M059J (cell line): Measurements from ENCODE around the gene ACAP3. TPM values are rescaled to one million over a fixed set of nuclear protein-coding genes. Genes with fewer than 3 reads are reported as not detected.
"Not testable (repeated sequence)": the region's sequence is repeated elsewhere in the genome, so short reads cannot be mapped to it uniquely, and the experiment has no call there.

Experiments used
- DNase-seq: peaks from one replicate; pipeline ENCODE4 v3.0.0-alpha.2; 2012; ENCODE audit warnings: low read depth
- total RNA-seq: library from RNA; depleted of rRNA; stranded (reverse); fragments of >200 nt; shearing (Covaris generic); gene quantifications from 2 replicates; pipeline ENCODE4 v1.2.3, GENCODE V29; 2014

ACAP3 gene
- total RNA-seq, 1 experiment from 2014 or later, result 13.9 TPM

- DNase-seq, result peak; percentile 22
Measured at GRCh38 chr1:1331068-1331965, 23.6 kb upstream of the ACAP3 start, which contains the start of gene TAS1R3. Gene TAS1R3, plus strand, starts transcription at chr1:1331280. Its CDS starts 66 bp downstream, at chr1:1331346.

- no peak for DNase-seq
Measured at GRCh38 chr1:1330366-1331067, 22.8 kb upstream of the ACAP3 start.

- no peak for DNase-seq
Measured at GRCh38 chr1:1329304-1330210, 21.8 kb upstream of the ACAP3 start.

GRCh38 chr1:1328254-1328653, 20.5 kb upstream of the ACAP3 start:
- DNase-seq, result no peak

- DNase-seq, result no peak
Measured at GRCh38 chr1:1327291-1327690, 19.6 kb upstream of the ACAP3 start.

- DNase-seq, result no peak
Measured at GRCh38 chr1:1326075-1326605, 18.4 kb upstream of the ACAP3 start.

- peak; percentile 43 for DNase-seq
Measured at GRCh38 chr1:1325288-1326074, 17.8 kb upstream of the ACAP3 start.

GRCh38 chr1:1324524-1325287, 17.0 kb upstream of the ACAP3 start, which contains the start of the genes CPTP and INTS11:
Gene CPTP, plus strand, starts transcription at chr1:1324802. Its CDS starts 2,109 bp downstream, at chr1:1326911.
Gene INTS11, minus strand, starts transcription at chr1:1324660. Its CDS starts 52 bp downstream, at chr1:1324608.
- DNase-seq, result peak; percentile 84

- no peak for DNase-seq
Measured at GRCh38 chr1:1324084-1324523, 16.4 kb upstream of the ACAP3 start.

GRCh38 chr1:1322952-1323351, 15.2 kb upstream of the ACAP3 start:
- no peak for DNase-seq

GRCh38 chr1:1322418-1322817, 14.7 kb upstream of the ACAP3 start:
- no peak for DNase-seq

GRCh38 chr1:1321477-1321876, 13.7 kb upstream of the ACAP3 start:
- no peak for DNase-seq

GRCh38 chr1:1320666-1321448, 13.1 kb upstream of the ACAP3 start:
- no peak for DNase-seq

GRCh38 chr1:1319646-1319941, 11.9 kb upstream of the ACAP3 start:
- no peak for DNase-seq

- DNase-seq, result no peak
Measured at GRCh38 chr1:1318777-1319645, 11.3 kb upstream of the ACAP3 start.

- DNase-seq, result peak; percentile 98
Measured at GRCh38 chr1:1318131-1318652, 10.5 kb upstream of the ACAP3 start.

- no peak for DNase-seq
Measured at GRCh38 chr1:1317420-1317819, 9.7 kb upstream of the ACAP3 start.

GRCh38 chr1:1316199-1316598, 8.5 kb upstream of the ACAP3 start:
- not testable (repeated sequence) for DNase-seq
